ENCODE data around the gene ZNF865.

The ZNF865 gene

GRCh38 chr19:55588738-55589137 lies 16.7 kb upstream of the ZNF865 start:
- FAIRE-seq = no peak

GRCh38 chr19:55590109-55590508 lies 15.3 kb upstream of the ZNF865 start:
- no peak for FAIRE-seq

- no peak for FAIRE-seq
These were observed 14.8 kb upstream of the ZNF865 start for GRCh38 chr19:55590617-55591016.

GRCh38 chr19:55591555-55591954 lies 13.9 kb upstream of the ZNF865 start:
- FAIRE-seq = no peak

- no peak for FAIRE-seq
These were observed 12.9 kb upstream of the ZNF865 start for GRCh38 chr19:55592391-55593090.

- no peak for FAIRE-seq
These were observed 12.2 kb upstream of the ZNF865 start for GRCh38 chr19:55593096-55593772.

- no peak for FAIRE-seq
These were observed 10.4 kb upstream of the ZNF865 start for GRCh38 chr19:55594996-55595545.

GRCh38 chr19:55596304-55596703 lies 9.1 kb upstream of the ZNF865 start:
- FAIRE-seq = no peak

- FAIRE-seq = no peak
These were observed 7.9 kb upstream of the ZNF865 start for GRCh38 chr19:55597501-55597921.

- no peak for FAIRE-seq
These were observed 7.4 kb upstream of the ZNF865 start for GRCh38 chr19:55598034-55598433.

- FAIRE-seq = peak; percentile 71
These were observed 6.6 kb upstream of the ZNF865 start for GRCh38 chr19:55598719-55599467.

- FAIRE-seq = peak; percentile 80
These were observed 6.0 kb upstream of the ZNF865 start, which contains the start of gene FIZ1 for GRCh38 chr19:55599468-55599841. Gene FIZ1, minus strand, starts transcription at chr19:55599517. Its CDS starts 1,652 bp downstream, at chr19:55597865.

GRCh38 chr19:55599842-55600661 lies 5.4 kb upstream of the ZNF865 start, which contains the start of gene ZNF524:
Gene ZNF524, plus strand, starts transcription at chr19:55600288. Its CDS starts 1,825 bp downstream, at chr19:55602113.
- FAIRE-seq = no peak

GRCh38 chr19:55600662-55601028 lies 4.8 kb upstream of the ZNF865 start:
- FAIRE-seq = no peak

- no peak for FAIRE-seq
These were observed 4.4 kb upstream of the ZNF865 start for GRCh38 chr19:55601084-55601483.

GRCh38 chr19:55602104-55603001 lies 3.1 kb upstream of the ZNF865 start:
- FAIRE-seq = no peak

- no peak for FAIRE-seq
These were observed 2.3 kb upstream of the ZNF865 start for GRCh38 chr19:55603115-55603514.

GRCh38 chr19:55603581-55604292 lies 1.7 kb upstream of the ZNF865 start:
- no peak for FAIRE-seq

GRCh38 chr19:55605207-55605636 lies 225 bp upstream of the ZNF865 start:
- peak; percentile 52 for FAIRE-seq

- FAIRE-seq = no peak
These were observed 982 bp downstream of the ZNF865 start for GRCh38 chr19:55606471-55606787.

- FAIRE-seq = no peak
These were observed 1.4 kb downstream of the ZNF865 start for GRCh38 chr19:55606817-55607216.

All from TTC549 (cell line).